ENCODE measurements around the gene GOPC. TPM values are rescaled to one million over a fixed set of nuclear protein-coding genes. Genes with fewer than 3 reads are reported as not detected.

The GOPC gene
- total and polyA plus RNA-seq, 2 of the 13 experiments (the other 11 are each of a cell fraction or from before 2014, with no cell fraction given) = 20.9 to 41.5 TPM

GRCh38 chr6:117530467-117531242 lies 71.7 kb downstream of the GOPC start:
- no peak for DNase-seq (ENCODE audit: low spot score)

More at GRCh38 chr6:117530467-117531242, 71.7 kb downstream of the GOPC start:
- ChIA-PET CTCF (ENCODE audit: low intra/inter-chr PET ratio, low total read pairs) (no interaction called here), POLR2A (no interaction called here)
- no peak overlapping the region for H3K27ac ChIP-seq (ENCODE audit: extremely low read length, insufficient read depth, low read length)
- intact Hi-C loops (cut with micrococcal nuclease; ENCODE audit: unreplicated experiment) = no loop called here
- no peak overlapping the region for H3K9ac ChIP-seq (ENCODE audit: insufficient read depth, low read depth, low read length)
- TF ChIP-seq ZBTB44 (CRISPR knock-in tag; IDR thresholded peaks at IDR 0.05) (no peak), CEBPG (CRISPR knock-in tag; IDR thresholded peaks at IDR 0.05) (no peak), POLR2G (IDR thresholded peaks at IDR 0.05; ENCODE audit: low read depth, low read length) (no peak), NFE2L2 (IDR thresholded peaks at IDR 0.05; ENCODE audit: low read length) (peak; percentile 35; the same call in 1 of the 2 replicates), ATF4 (CRISPR knock-in tag; IDR thresholded peaks at IDR 0.05) (no peak)
- H4K20me1 ChIP-seq (ENCODE audit: insufficient read depth, low read length) = no peaks in the 10 kb centered on the region
- H3K9me3 ChIP-seq (ENCODE audit: low read length) = no peaks in the 10 kb centered on the region
- FAIRE-seq (no peak), ATAC-seq (no peak)
- BruUV-seq (replicated peaks) = no TSS peak
- no peak overlapping the region for H2AFZ ChIP-seq (ENCODE audit: low read length)
- H3K79me2 ChIP-seq (ENCODE audit: insufficient read depth, low read length) = no peaks in the 10 kb centered on the region
- H3K4me2 ChIP-seq (ENCODE audit: low read depth, low read length) = no peak overlapping the region
- WGBS (ENCODE audit: low lambda C conversion rate) = 97% methylated on average over 4 of the region's 4 CpGs
- in situ Hi-C loops (cut with HindIII; ENCODE audit: extremely low pct_ligation_motif_present, low pct_unique_long_range_greater_than_20kb) = no loop called here
- no peaks in the 10 kb centered on the region for H3K27me3 ChIP-seq (ENCODE audit: control insufficient read depth in 1 of 2, insufficient read depth in 2 of 2, low read length in 2 of 2)
- H3K36me3 ChIP-seq (replicated peaks in 1 of 2; ENCODE audit: control insufficient read depth in 1 of 2, insufficient read depth in 2 of 2, low read length in 2 of 2) = peaks cover 14 to 47% of the 10 kb centered on the region in 2 experiments
- no peak overlapping the region for H3K4me3 ChIP-seq (replicated peaks in 1 of 3; ENCODE audit: insufficient read depth in 1 of 3, low read depth in 2 of 3, low read length in 3 of 3)
- no peaks in the 10 kb centered on the region for H3K4me1 ChIP-seq (ENCODE audit: insufficient read depth, low read length)
